Stomach smooth muscle (tissue), 2 donors: ENCODE results near the gene ARHGAP32.

Source experiments
- H3K27ac ChIP-seq: one replicate; pipeline ENCODE4 v1.7.0; 2013; ENCODE audit warnings: mild to moderate bottlenecking, low read length, inconsistent platforms
- H3K27me3 ChIP-seq, 2 donors: one replicate each; pipeline ENCODE4 v1.7.0; 2013; ENCODE audit warnings: low read length in 2 of 2; ENCODE audit not compliant: insufficient read depth in 2 of 2, control insufficient read depth in 1 of 2
- H3K36me3 ChIP-seq, 2 donors: one replicate each; pipeline ENCODE4 v1.7.0; 2013; ENCODE audit warnings: low read length in 2 of 2; ENCODE audit not compliant: control insufficient read depth in 2 of 2, insufficient read depth in 2 of 2
- H3K4me1 ChIP-seq: one replicate; pipeline ENCODE4 v1.7.0; 2013; ENCODE audit warnings: low read length; ENCODE audit not compliant: control insufficient read depth, insufficient read depth
- H3K4me3 ChIP-seq, 2 donors: one replicate each; pipeline ENCODE4 v1.7.0; 2013; ENCODE audit warnings: low read length in 2 of 2
- H3K9ac ChIP-seq, 2 donors: one replicate each; pipeline ENCODE4 v1.7.0; 2013; ENCODE audit warnings: low read length in 2 of 2, mild to moderate bottlenecking in 1 of 2
- H3K9me3 ChIP-seq, 2 donors: one replicate each; pipeline ENCODE4 v1.7.0; 2013; ENCODE audit warnings: low read length in 2 of 2; ENCODE audit not compliant: control insufficient read depth in 2 of 2
- donor health status: healthy.
- donor health status: Pancreatic carcinoma.

Gene ARHGAP32

DNA sequence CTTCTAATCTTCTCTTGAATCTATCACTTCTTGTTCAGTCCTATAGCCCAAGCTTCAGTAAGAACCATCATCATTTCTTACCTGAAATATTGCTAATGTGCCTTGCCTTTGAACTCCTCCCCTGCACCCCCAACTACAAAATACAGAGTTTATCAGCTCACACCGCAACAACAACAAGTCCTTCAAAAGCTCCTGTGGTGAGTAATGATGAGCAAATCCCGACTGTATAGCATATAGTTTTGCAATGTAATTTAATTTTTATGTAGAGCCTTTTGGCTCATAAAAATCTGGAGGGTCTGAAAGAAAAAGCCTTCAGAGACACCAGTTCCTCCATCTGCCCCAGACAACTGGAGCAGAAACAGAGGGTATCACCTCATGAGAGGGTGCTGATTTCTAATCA, 124.7 kb downstream of the ARHGAP32 start:
- no peaks in the 10 kb centered on the region for H3K27me3 ChIP-seq

DNA sequence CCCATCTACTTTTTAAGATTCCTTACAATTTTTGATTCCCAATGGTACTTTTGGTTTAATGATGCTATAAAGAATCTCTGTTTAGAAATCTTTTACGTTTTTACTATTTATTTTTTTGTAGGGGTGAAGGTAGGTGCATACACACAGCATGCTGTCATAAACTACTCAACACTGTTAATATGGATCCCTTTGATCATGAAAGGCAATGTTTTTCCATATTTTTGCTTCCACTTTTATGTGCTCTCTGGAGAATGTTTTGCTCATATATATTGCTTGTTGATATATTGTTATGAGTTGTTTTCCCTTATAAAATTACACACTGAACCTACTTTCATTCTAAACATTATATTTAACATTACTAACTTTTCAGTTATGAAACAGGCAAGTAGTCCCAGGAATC, 125.9 kb downstream of the ARHGAP32 start:
- Histone ChIP-seq H3K4me1 (no peaks in the 10 kb centered on the region), H3K27ac (no peak overlapping the region), H3K4me3 (no peak overlapping the region), H3K9me3 (no peaks in the 10 kb centered on the region), H3K27me3 (no peaks in the 10 kb centered on the region), H3K36me3 (peaks cover 2 to 10% of the 10 kb centered on the region in 2 donors), H3K9ac (no peak overlapping the region)

More for the DNA sequence above, 124.7 kb downstream of the ARHGAP32 start:
- Histone ChIP-seq H3K4me3 (no peak overlapping the region), H3K9ac (no peak overlapping the region), H3K36me3 (peaks cover 2 to 10% of the 10 kb centered on the region in 2 donors), H3K27ac (no peak overlapping the region), H3K9me3 (no peaks in the 10 kb centered on the region), H3K4me1 (no peaks in the 10 kb centered on the region)

DNA sequence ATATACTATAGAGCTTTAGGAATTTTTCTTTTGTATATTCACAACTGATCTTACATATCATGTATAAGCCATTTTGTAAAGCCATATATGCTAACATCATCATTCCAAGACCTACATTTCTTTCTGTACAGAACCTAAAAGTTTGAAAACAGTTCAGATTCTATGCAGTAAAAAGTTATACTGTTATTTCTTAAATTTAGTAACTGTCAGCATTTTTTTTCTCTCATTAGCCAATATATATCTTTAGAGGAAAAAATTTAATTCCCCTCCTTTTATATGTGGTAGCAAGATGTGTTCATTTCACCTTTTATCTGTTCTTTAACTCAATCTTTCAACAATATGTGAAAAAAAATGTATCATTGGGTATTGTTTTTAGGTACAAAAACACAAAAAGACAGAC, 129.0 kb downstream of the ARHGAP32 start:
- Histone ChIP-seq H3K27ac (no peak overlapping the region), H3K9me3 (no peaks in the 10 kb centered on the region), H3K4me3 (no peak overlapping the region), H3K4me1 (no peaks in the 10 kb centered on the region), H3K27me3 (no peaks in the 10 kb centered on the region), H3K36me3 (peaks cover 2 to 10% of the 10 kb centered on the region in 2 donors), H3K9ac (no peak overlapping the region)

DNA sequence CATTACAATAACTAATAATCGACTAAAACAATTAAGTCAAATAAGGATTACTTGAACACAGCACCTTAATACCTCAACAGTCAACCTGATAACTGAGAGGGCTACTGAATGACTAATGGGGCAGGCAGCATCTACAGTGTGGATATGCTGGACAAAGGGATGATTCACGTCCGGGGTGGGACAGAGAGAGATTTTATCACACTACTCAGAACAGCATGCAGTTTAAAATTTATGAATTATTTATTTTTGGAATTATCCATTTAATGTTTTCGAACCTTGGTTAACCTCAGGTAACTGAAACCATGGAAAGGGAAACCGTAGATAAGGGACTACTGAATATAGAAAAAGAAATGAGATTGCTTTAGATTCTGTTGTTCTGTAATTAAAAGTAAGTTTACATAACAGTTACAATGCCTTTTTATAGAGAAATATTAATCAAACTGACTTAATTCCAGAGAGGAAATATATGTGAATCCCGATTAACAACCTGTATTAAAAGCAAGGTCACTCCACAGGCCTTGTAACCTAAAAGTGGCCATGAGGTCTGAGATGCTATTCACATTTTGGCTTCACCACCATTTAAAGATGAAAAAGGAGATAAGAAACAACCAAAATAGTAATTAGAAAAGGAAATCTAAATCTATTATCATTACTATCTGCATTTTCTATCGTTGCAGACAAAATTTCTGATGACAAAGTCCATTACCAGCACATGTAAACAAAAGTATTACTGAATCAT, 130.5 kb downstream of the ARHGAP32 start:
- H3K4me3 ChIP-seq, result no peak overlapping the region
- H3K9me3 ChIP-seq, result no peaks in the 10 kb centered on the region
- H3K36me3 ChIP-seq, result peaks cover 2 to 10% of the 10 kb centered on the region in 2 donors
- no peak overlapping the region for H3K9ac ChIP-seq
- no peaks in the 10 kb centered on the region for H3K27me3 ChIP-seq
- no peaks in the 10 kb centered on the region for H3K4me1 ChIP-seq
- H3K27ac ChIP-seq, result no peak overlapping the region

DNA sequence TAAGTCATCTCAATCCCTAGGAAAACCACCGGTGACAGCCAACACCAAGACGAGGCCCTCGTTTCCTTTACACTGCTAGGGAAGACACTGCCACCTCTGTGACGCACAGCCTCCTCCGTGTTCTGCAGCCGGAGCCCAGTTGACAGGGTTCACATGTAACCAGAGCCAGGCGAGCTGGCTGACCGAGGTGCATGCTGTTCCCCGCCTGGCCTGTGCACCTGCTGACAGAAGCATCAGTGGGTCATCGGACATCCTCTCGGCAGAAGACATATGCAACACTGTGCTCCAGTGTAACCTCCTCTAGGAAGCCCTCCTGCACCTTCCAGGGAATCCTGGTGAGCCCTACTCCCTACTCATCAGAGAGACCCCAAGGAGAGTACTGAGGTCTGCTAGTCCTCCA, 135.2 kb downstream of the ARHGAP32 start:
- H3K27ac ChIP-seq, result no peak overlapping the region
- no peak overlapping the region for H3K4me3 ChIP-seq
- no peaks in the 10 kb centered on the region for H3K27me3 ChIP-seq
- no peaks in the 10 kb centered on the region for H3K4me1 ChIP-seq
- H3K36me3 ChIP-seq, result no peaks in the 10 kb centered on the region
- H3K9me3 ChIP-seq, result no peaks in the 10 kb centered on the region
- no peak overlapping the region for H3K9ac ChIP-seq

DNA sequence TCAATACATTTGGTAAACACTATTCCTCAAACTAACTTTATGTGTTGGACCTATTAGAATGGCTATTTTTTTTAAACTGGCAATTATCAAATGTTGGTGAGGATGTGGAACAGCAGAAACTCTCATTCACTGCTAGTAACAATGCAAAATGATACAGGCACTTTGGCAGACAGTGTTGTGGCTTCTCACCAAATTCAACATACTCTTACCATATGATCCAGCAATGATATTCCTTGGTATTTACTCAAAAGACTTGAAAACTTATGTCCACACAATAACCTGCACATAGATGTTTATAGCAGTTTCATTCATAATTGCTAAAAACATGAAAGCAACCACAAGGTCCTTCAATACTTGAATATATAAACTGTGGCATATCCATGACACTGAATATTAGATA, 136.9 kb downstream of the ARHGAP32 start:
- H3K9ac ChIP-seq, result no peak overlapping the region
- H3K4me1 ChIP-seq, result no peaks in the 10 kb centered on the region
- H3K4me3 ChIP-seq, result no peak overlapping the region
- H3K36me3 ChIP-seq, result no peaks in the 10 kb centered on the region
- no peaks in the 10 kb centered on the region for H3K9me3 ChIP-seq
- no peaks in the 10 kb centered on the region for H3K27me3 ChIP-seq
- no peak overlapping the region for H3K27ac ChIP-seq

DNA sequence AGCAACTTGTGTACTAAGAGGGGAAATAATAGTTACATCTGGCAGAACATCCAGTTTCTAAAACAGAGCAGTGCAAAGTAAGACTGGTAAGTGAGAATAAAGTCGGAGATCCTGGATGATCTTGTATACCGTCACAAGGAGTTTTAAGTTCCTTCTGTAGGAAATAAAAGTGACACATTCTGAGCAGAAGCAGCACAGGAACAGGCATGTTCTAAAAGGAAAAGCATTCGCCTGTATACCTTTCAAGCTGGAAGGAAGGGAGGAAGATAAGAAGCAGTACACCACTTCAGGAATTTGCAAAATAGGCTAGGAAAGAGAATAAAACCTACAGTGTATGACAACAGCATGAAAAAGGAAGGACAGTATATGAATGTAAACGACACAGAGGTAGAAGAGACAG, 143.2 kb downstream of the ARHGAP32 start:
- no peak overlapping the region for H3K9ac ChIP-seq
- H3K4me1 ChIP-seq, result no peaks in the 10 kb centered on the region
- H3K9me3 ChIP-seq, result no peaks in the 10 kb centered on the region
- no peaks in the 10 kb centered on the region for H3K36me3 ChIP-seq
- no peak overlapping the region for H3K4me3 ChIP-seq
- no peak overlapping the region for H3K27ac ChIP-seq
- H3K27me3 ChIP-seq, result no peaks in the 10 kb centered on the region

DNA sequence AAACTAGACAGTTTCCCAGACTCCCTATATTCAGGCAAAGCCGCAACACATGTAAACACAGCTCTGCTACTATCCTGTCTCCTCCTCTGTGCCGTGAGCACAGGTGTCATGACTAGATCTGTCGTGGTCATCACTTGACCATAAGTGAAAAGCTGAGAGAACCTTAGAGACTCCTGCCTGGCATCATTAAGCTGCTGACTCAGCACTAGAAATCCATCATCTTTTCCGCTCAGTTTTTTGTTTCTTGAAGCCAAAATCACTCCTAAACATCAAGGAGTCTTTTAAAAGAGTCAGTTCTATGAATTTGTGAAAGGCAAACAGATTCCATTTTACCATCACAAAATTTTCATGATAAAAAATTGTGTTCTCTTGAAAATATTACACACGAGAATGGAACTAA, 147.0 kb downstream of the ARHGAP32 start:
- H3K36me3 ChIP-seq, result peaks cover 0 to 2% of the 10 kb centered on the region in 2 donors
- no peak overlapping the region for H3K4me3 ChIP-seq
- H3K4me1 ChIP-seq, result no peaks in the 10 kb centered on the region
- no peak overlapping the region for H3K27ac ChIP-seq
- no peaks in the 10 kb centered on the region for H3K27me3 ChIP-seq
- no peaks in the 10 kb centered on the region for H3K9me3 ChIP-seq
- H3K9ac ChIP-seq, result no peak overlapping the region

DNA sequence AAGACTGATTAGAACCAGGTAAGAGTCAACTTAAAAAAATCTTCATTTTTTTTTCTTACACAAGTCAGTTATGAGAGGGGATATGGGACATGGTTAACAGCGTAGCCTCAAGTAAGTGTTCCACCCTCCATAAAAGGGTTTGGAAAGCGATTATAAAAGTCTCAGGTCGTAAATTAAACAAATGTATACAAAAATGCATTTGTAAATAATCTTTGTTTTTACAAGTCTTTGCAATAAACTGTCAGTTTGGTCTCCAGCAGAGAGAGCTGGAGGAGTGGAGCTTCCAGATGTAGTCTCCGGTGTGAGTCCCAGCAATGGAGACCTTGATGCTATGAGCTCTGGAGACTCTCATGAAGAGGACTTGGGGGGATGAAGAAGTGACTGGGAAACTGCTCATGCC, 149.6 kb downstream of the ARHGAP32 start:
- Histone ChIP-seq H3K4me1 (no peaks in the 10 kb centered on the region), H3K36me3 (peaks cover 0 to 2% of the 10 kb centered on the region in 2 donors), H3K9ac (no peak overlapping the region), H3K4me3 (no peak overlapping the region), H3K27me3 (no peaks in the 10 kb centered on the region), H3K9me3 (no peaks in the 10 kb centered on the region), H3K27ac (no peak overlapping the region)

DNA sequence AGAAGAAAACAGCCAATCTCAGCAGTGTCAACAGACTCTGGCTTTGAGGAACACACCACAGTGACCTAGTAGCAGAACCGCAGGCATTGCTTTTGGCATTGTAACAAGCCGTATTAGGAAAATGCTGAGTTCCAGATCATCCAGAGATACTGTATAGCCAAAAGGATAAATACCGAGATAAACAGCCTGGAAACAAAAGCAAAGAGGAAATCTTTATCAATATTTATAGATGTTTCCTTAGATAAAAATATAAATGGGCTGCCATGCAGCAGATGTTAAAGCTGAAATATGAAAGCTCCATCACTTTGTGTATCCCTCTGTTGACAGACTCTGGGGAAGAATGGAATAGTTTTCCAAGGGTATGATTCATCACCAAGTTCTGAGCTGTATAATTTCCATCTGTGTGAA, 150.5 kb downstream of the ARHGAP32 start:
- H3K36me3 ChIP-seq, result peaks cover 0 to 2% of the 10 kb centered on the region in 2 donors
- no peaks in the 10 kb centered on the region for H3K27me3 ChIP-seq

DNA sequence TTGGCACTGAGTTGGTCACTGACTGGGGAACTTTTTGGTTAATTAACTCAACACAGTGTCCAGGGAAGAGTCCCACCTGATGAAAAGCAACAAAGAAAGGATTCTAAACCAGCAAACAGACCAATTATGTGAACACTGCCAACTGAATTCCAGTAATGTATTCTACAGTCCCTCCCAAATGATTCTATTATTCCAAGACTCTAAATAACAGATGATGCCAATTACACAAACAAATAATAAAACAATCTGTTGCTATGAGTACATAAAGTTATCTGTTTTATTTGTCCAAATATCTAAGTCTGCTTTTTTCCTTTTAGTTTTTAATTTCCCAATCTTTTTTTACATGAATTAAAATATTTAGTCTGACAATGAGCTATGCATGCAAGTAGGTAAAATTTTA, 151.2 kb downstream of the ARHGAP32 start:
- no peaks in the 10 kb centered on the region for H3K9me3 ChIP-seq
- no peak overlapping the region for H3K4me3 ChIP-seq
- peaks cover 0 to 2% of the 10 kb centered on the region in 2 donors for H3K36me3 ChIP-seq
- H3K27me3 ChIP-seq, result no peaks in the 10 kb centered on the region
- H3K4me1 ChIP-seq, result no peaks in the 10 kb centered on the region
- H3K27ac ChIP-seq, result no peak overlapping the region
- H3K9ac ChIP-seq, result no peak overlapping the region

More for the DNA sequence above, 150.5 kb downstream of the ARHGAP32 start:
- H3K4me1 ChIP-seq, result no peaks in the 10 kb centered on the region
- H3K9ac ChIP-seq, result no peak overlapping the region
- H3K4me3 ChIP-seq, result no peak overlapping the region
- no peaks in the 10 kb centered on the region for H3K9me3 ChIP-seq
- no peak overlapping the region for H3K27ac ChIP-seq
